Astrocyte of the spinal cord (primary cell): ENCODE data around the gene TGM1.
"Not testable (repeated sequence)": the region's sequence is repeated elsewhere in the genome, so short reads cannot be mapped to it uniquely, and the experiment has no call there.

Source experiments
- DNase-seq: peaks from one replicate; pipeline ENCODE4 v3.0.0; 2011; ENCODE audit warnings: low read depth, low spot score
- H3K4me3 ChIP-seq: 2 replicates; pipeline ENCODE4 v1.5.1; 2011; ENCODE audit warnings: low read depth, mild to moderate bottlenecking, low read length, moderate library complexity
- CTCF ChIP-seq: IDR thresholded peaks from 2 replicates; pipeline ENCODE4 v1.5.1; 2012; ENCODE audit warnings: low read depth, mild to moderate bottlenecking, low read length, inconsistent platforms
- in situ Hi-C: cut with HindIII; loops from 2 replicates; pipeline ENCODE4 v1.10.0; 2017; ENCODE audit warnings: low sequenced_read_pairs

TGM1 gene

GRCh38 chr14:24250354-24250753 lies 12.6 kb downstream of the TGM1 start:
- no peak for TF ChIP-seq CTCF
- H3K4me3 ChIP-seq: no peak overlapping the region
- in situ Hi-C loops: no loop called here
- no peak for DNase-seq

- in situ Hi-C loops: no loop called here
- no peak for TF ChIP-seq CTCF
- no peak for DNase-seq
- no peak overlapping the region for H3K4me3 ChIP-seq
These were observed 13.6 kb downstream of the TGM1 start for GRCh38 chr14:24249230-24250021.

GRCh38 chr14:24247422-24247821 lies 15.6 kb downstream of the TGM1 start:
- no peak for TF ChIP-seq CTCF
- in situ Hi-C loops: no loop called here
- no peak overlapping the region for H3K4me3 ChIP-seq
- DNase-seq: no peak

GRCh38 chr14:24246765-24247212 lies 16.2 kb downstream of the TGM1 start:
- no peak for TF ChIP-seq CTCF
- in situ Hi-C loops: no loop called here
- DNase-seq: no peak
- H3K4me3 ChIP-seq: no peak overlapping the region

GRCh38 chr14:24245350-24245749 lies 17.6 kb downstream of the TGM1 start:
- in situ Hi-C loops, DNase-seq, H3K4me3 ChIP-seq: not testable (repeated sequence)

GRCh38 chr14:24243336-24243836 lies 19.6 kb downstream of the TGM1 start:
- TF ChIP-seq CTCF: no peak
- H3K4me3 ChIP-seq: peak overlapping the region; percentile 90
- no peak for DNase-seq
- in situ Hi-C loops: no loop called here

- peak; percentile 44 for TF ChIP-seq CTCF
- DNase-seq: peak; percentile 95
- H3K4me3 ChIP-seq: peak overlapping the region; percentile 90
- in situ Hi-C loops: no loop called here
These were observed 21.0 kb downstream of the TGM1 start for GRCh38 chr14:24241829-24242443.
